ENCODE data around the gene ALKBH4.
"Not testable (repeated sequence)": the region's sequence is repeated elsewhere in the genome, so short reads cannot be mapped to it uniquely, and the experiment has no call there.

GRCh38 chr7:102490529-102491075, 25.9 kb upstream of the ALKBH4 start:
- TF ChIP-seq, protein P1, sequence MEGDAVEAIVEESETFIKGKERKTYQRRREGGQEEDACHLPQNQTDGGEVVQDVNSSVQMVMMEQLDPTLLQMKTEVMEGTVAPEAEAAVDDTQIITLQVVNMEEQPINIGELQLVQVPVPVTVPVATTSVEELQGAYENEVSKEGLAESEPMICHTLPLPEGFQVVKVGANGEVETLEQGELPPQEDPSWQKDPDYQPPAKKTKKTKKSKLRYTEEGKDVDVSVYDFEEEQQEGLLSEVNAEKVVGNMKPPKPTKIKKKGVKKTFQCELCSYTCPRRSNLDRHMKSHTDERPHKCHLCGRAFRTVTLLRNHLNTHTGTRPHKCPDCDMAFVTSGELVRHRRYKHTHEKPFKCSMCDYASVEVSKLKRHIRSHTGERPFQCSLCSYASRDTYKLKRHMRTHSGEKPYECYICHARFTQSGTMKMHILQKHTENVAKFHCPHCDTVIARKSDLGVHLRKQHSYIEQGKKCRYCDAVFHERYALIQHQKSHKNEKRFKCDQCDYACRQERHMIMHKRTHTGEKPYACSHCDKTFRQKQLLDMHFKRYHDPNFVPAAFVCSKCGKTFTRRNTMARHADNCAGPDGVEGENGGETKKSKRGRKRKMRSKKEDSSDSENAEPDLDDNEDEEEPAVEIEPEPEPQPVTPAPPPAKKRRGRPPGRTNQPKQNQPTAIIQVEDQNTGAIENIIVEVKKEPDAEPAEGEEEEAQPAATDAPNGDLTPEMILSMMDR (IDR thresholded peaks at IDR 0.05), result not testable (repeated sequence)
- TF ChIP-seq ZFX (IDR thresholded peaks at IDR 0.05; ENCODE audit: borderline replicate concordance), result not testable (repeated sequence)

Measured in 22Rv1 (cell line).